A549 (cell line): ENCODE measurements around the gene OR1S1. TPM values are rescaled to one million over a fixed set of nuclear protein-coding genes. Genes with fewer than 3 reads are reported as not detected.

Experiments
- ATAC-seq, 2 experiments: fragments of 200-7000 bp in 1 of 2; fragments of >200 bp in 1 of 2; cut with Nextera tagmentation in 1 of 2; cut with Tn5 transposase in 1 of 2; 3 replicates each; pipeline versions ENCODE4 v1.8.0 to v1.9.1; 2018 to 2020; ENCODE audit warnings: mild to moderate bottlenecking in 1 of 2, moderate library complexity in 1 of 2
- CTCF ChIA-PET: fragments of 300-600 bp; sonication (Branson Sonifier 250); formaldehyde crosslinking; extraction: SDS; loops from one replicate; lab custom pipeline; 2021; ENCODE audit warnings: antibody characterized with exemption, inconsistent platforms; lab: Yijun Ruan, JAX
- POLR2A ChIA-PET: fragments of 350-600 bp; formaldehyde crosslinking; extraction: SDS; loops from one replicate; lab custom pipeline; 2021; ENCODE audit warnings: antibody characterized with exemption, inconsistent platforms; lab: Yijun Ruan, JAX
- DNase-seq, 2 experiments: peaks; one replicate each; pipeline versions ENCODE4 v3.0.0 to v3.0.0-alpha.2; 2011 to 2016; ENCODE audit warnings: low read depth in 1 of 2, low spot score in 1 of 2
- FAIRE-seq: peaks from 2 replicates; lab custom pipeline; 2011; peaks lifted over from hg19 to GRCh38; lab: Jason Lieb, UNC
- H3K27ac ChIP-seq, 2 experiments: fragments of >200 bp; sonication (Bioruptor Twin); formaldehyde crosslinking; 3 replicates each; pipeline ENCODE4 v1.5.1; 2016 to 2017
- H3K4me1 ChIP-seq: fragments of >200 bp; sonication (Bioruptor Twin); formaldehyde crosslinking; 3 replicates; pipeline ENCODE4 v1.6.1; 2016
- H3K4me2 ChIP-seq: fragments of >200 bp; sonication (Bioruptor Twin); formaldehyde crosslinking; 3 replicates; pipeline ENCODE4 v1.6.1; 2016
- H3K4me3 ChIP-seq: fragments of >200 bp; sonication (Bioruptor Twin); formaldehyde crosslinking; 3 replicates; pipeline ENCODE4 v1.5.1; 2016
- H3K9me3 ChIP-seq: fragments of >200 bp; sonication (Bioruptor Twin); formaldehyde crosslinking; 3 replicates; pipeline ENCODE4 v1.6.1; 2016
- EP300 ChIP-seq, 2 experiments: fragments of >200 bp; sonication (Bioruptor Twin); formaldehyde crosslinking; IDR thresholded peaks; 2 replicates in 1 of 2; 3 replicates in 1 of 2; pipeline ENCODE4 v1.6.1; 2016 to 2017
- GATA3 ChIP-seq: IDR thresholded peaks from 2 replicates; pipeline ENCODE4 v1.6.1; 2012; ENCODE audit warnings: borderline replicate concordance
- JUN ChIP-seq, 2 experiments: fragments of >200 bp; sonication (Bioruptor Twin); formaldehyde crosslinking; IDR thresholded peaks; 2 replicates in 1 of 2; 3 replicates in 1 of 2; pipeline ENCODE4 v1.6.1; 2016 to 2017
- KDM5A ChIP-seq: fragments of 200-600 bp; sonication (generic); IDR thresholded peaks from 2 replicates; pipeline ENCODE4 v1.6.1; 2016; ENCODE audit warnings: antibody characterized with exemption, mild to moderate bottlenecking
- MYC ChIP-seq: IDR thresholded peaks from 2 replicates; pipeline ENCODE4 v1.6.1; 2012; ENCODE audit warnings: mild to moderate bottlenecking, inconsistent platforms, low read length, improper control_type of control experiment, borderline replicate concordance
- POLR2AphosphoS2 ChIP-seq: conservative IDR thresholded peaks from 2 replicates; pipeline ENCODE4 v1.6.1; 2012; ENCODE audit warnings: low read length, improper control_type of control experiment, inconsistent platforms
- RCOR1 ChIP-seq: fragments of 150-350 bp; IDR thresholded peaks from 2 replicates; pipeline ENCODE4 v1.6.1; 2014; ENCODE audit warnings: antibody characterized with exemption, low read length, low read depth
- RNF2 ChIP-seq: fragments of 200-600 bp; sonication (generic); IDR thresholded peaks from 2 replicates; pipeline ENCODE4 v1.6.1; 2016; ENCODE audit warnings: low read depth, mild to moderate bottlenecking, antibody characterized with exemption, moderate library complexity, borderline replicate concordance
- ZC3H11A ChIP-seq: fragments of 450-650 bp; IDR thresholded peaks from 2 replicates; pipeline ENCODE4 v1.6.1; 2014; ENCODE audit warnings: antibody characterized with exemption, mild to moderate bottlenecking
- ZNF302 ChIP-seq: fragments of 250-450 bp; sonication (Bioruptor Pico); IDR thresholded peaks from 2 replicates; pipeline ENCODE4 v1.9.0; 2021; ENCODE audit warnings: inconsistent platforms, mild to moderate bottlenecking, moderate library complexity
- ZSCAN20 ChIP-seq: fragments of 250-450 bp; sonication (Bioruptor Pico); IDR thresholded peaks from 2 replicates; pipeline ENCODE4 v1.8.0; 2022; ENCODE audit warnings: mild to moderate bottlenecking, moderate library complexity
- WGBS: methylation state at CpG from one replicate; pipeline ENCODE4 v1.1.6; 2017; ENCODE audit errors: missing lambda C conversion rate; 5-methylcytosine and 5-hydroxymethylcytosine counted together
- polyA plus RNA-seq, 4 experiments: library from polyadenylated mRNA; depleted of rRNA in 3 of 4; stranded (reverse); fragments of >200 nt; fragmentation: RNase III in 1 of 4; extraction: RNeasy Plus Mini Kit Qiagen cat#74134 plus additional on column Dnase treatment in 1 of 4; gene quantifications; 2 replicates in 3 of 4; 3 replicates in 1 of 4; pipeline ENCODE4 v1.2.3, GENCODE V29; 2011 to 2017
- TF ChIP-seq, protein P1 (sequence below): IDR thresholded peaks from 2 replicates; pipeline ENCODE4 v1.6.1; 2012; ENCODE audit warnings: low read depth, borderline replicate concordance
- TF ChIP-seq, protein P2 (sequence below): fragments of 450-650 bp; IDR thresholded peaks from 2 replicates; pipeline ENCODE4 v1.6.1; 2014; ENCODE audit warnings: antibody characterized with exemption
- TF ChIP-seq, protein P3 (sequence below): fragments of 250-450 bp; sonication (Bioruptor Pico); IDR thresholded peaks from 2 replicates; pipeline ENCODE4 v1.5.0; 2021; ENCODE audit warnings: mild to moderate bottlenecking, moderate library complexity, borderline replicate concordance
- TF ChIP-seq, protein P4 (sequence below): fragments of >200 bp; sonication (Bioruptor Twin); formaldehyde crosslinking; IDR thresholded peaks from 2 replicates; pipeline ENCODE4 v1.6.1; 2016
- TF ChIP-seq, protein P5 (sequence below): fragments of 200-600 bp; sonication (generic); IDR thresholded peaks from 2 replicates; pipeline ENCODE4 v1.6.1; 2016; ENCODE audit warnings: antibody characterized with exemption, mild to moderate bottlenecking, moderate library complexity

Gene OR1S1
- polyA plus RNA-seq, 2 of the 4 experiments (the other 2 are of a cell fraction) = not detected

GRCh38 chr11:58227956-58228615, 15.6 kb downstream of the OR1S1 start:
- no peak overlapping the region for H3K27ac ChIP-seq
- H3K4me1 ChIP-seq = no peaks in the 10 kb centered on the region
- H3K4me3 ChIP-seq = no peak overlapping the region
- TF ChIP-seq POLR2AphosphoS2 (no peak), ZNF302 (CRISPR knock-in tag) (no peak), EP300 (IDR thresholded peaks at IDR 0.05) (no peak), MYC (no peak), JUN (IDR thresholded peaks at IDR 0.05) (no peak), RNF2 (no peak)
- TF ChIP-seq, protein P1, sequence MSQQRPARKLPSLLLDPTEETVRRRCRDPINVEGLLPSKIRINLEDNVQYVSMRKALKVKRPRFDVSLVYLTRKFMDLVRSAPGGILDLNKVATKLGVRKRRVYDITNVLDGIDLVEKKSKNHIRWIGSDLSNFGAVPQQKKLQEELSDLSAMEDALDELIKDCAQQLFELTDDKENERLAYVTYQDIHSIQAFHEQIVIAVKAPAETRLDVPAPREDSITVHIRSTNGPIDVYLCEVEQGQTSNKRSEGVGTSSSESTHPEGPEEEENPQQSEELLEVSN = no peak
- TF ChIP-seq, protein P2, sequence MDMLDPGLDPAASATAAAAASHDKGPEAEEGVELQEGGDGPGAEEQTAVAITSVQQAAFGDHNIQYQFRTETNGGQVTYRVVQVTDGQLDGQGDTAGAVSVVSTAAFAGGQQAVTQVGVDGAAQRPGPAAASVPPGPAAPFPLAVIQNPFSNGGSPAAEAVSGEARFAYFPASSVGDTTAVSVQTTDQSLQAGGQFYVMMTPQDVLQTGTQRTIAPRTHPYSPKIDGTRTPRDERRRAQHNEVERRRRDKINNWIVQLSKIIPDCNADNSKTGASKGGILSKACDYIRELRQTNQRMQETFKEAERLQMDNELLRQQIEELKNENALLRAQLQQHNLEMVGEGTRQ = no peak
- TF ChIP-seq, protein P3, sequence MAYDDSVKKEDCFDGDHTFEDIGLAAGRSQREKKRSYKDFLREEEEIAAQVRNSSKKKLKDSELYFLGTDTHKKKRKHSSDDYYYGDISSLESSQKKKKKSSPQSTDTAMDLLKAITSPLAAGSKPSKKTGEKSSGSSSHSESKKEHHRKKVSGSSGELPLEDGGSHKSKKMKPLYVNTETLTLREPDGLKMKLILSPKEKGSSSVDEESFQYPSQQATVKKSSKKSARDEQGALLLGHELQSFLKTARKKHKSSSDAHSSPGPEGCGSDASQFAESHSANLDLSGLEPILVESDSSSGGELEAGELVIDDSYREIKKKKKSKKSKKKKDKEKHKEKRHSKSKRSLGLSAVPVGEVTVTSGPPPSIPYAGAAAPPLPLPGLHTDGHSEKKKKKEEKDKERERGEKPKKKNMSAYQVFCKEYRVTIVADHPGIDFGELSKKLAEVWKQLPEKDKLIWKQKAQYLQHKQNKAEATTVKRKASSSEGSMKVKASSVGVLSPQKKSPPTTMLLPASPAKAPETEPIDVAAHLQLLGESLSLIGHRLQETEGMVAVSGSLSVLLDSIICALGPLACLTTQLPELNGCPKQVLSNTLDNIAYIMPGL (CRISPR knock-in tag) = no peak
- TF ChIP-seq, protein P4, sequence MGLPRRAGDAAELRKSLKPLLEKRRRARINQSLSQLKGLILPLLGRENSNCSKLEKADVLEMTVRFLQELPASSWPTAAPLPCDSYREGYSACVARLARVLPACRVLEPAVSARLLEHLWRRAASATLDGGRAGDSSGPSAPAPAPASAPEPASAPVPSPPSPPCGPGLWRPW = no peak
- 58% methylated on average over 32 of the region's 32 CpGs for WGBS
- H3K4me2 ChIP-seq = no peak overlapping the region
- H3K9me3 ChIP-seq = no peaks in the 10 kb centered on the region
- DNase-seq (no peak), ATAC-seq (no peak), FAIRE-seq (no peak)
- ChIA-PET CTCF (interaction anchor here (1.0 kb wide), 1 partner anchor 296 kb away, joined by 3 read pairs; no protein-coding TSS in a partner anchor), POLR2A (no interaction called here)

DNA sequence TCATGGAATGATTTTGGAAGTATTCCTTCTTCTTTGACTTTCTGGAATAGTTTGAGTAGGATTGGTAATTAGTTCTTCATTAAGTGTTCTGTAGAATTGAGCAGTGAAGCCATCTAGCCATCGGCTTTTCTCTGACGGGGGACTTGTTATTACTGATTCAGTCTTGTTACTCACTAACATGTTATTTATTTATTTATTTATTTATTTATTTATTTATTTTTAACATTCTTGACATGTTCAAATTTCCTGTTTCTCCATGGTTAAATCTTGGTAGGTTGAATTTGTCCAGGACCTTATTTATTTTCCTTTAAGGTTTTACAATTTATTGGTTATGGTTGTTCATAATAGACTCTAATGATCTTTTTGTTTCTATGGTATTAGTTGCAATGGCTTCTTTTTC, 31.4 kb downstream of the OR1S1 start:
- Histone ChIP-seq H3K4me1 (no peaks in the 10 kb centered on the region), H3K9me3 (no peaks in the 10 kb centered on the region), H3K4me2 (no peak overlapping the region), H3K27ac (no peak overlapping the region), H3K4me3 (no peak overlapping the region)
- TF ChIP-seq KDM5A (no peak), RCOR1 (no peak), ZSCAN20 (CRISPR knock-in tag) (no peak), GATA3 (no peak), ZC3H11A (peak; percentile 35)
- TF ChIP-seq, protein P5, sequence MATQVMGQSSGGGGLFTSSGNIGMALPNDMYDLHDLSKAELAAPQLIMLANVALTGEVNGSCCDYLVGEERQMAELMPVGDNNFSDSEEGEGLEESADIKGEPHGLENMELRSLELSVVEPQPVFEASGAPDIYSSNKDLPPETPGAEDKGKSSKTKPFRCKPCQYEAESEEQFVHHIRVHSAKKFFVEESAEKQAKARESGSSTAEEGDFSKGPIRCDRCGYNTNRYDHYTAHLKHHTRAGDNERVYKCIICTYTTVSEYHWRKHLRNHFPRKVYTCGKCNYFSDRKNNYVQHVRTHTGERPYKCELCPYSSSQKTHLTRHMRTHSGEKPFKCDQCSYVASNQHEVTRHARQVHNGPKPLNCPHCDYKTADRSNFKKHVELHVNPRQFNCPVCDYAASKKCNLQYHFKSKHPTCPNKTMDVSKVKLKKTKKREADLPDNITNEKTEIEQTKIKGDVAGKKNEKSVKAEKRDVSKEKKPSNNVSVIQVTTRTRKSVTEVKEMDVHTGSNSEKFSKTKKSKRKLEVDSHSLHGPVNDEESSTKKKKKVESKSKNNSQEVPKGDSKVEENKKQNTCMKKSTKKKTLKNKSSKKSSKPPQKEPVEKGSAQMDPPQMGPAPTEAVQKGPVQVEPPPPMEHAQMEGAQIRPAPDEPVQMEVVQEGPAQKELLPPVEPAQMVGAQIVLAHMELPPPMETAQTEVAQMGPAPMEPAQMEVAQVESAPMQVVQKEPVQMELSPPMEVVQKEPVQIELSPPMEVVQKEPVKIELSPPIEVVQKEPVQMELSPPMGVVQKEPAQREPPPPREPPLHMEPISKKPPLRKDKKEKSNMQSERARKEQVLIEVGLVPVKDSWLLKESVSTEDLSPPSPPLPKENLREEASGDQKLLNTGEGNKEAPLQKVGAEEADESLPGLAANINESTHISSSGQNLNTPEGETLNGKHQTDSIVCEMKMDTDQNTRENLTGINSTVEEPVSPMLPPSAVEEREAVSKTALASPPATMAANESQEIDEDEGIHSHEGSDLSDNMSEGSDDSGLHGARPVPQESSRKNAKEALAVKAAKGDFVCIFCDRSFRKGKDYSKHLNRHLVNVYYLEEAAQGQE = no peak
- no peak for DNase-seq
- FAIRE-seq = no peak
- CTCF ChIA-PET = no interaction called here
- ATAC-seq = no peak
- 67% methylated on average over 2 of the region's 2 CpGs for WGBS
- POLR2A ChIA-PET = no interaction called here
